ENCODE measurements around the gene MGAT1. TPM values are rescaled to one million over a fixed set of nuclear protein-coding genes. Genes with fewer than 3 reads are reported as not detected.

The MGAT1 gene
- total and polyA plus RNA-seq, 2 experiments from 2014 or later: 23.7 to 81.4 TPM

- TF ChIP-seq, protein P1, sequence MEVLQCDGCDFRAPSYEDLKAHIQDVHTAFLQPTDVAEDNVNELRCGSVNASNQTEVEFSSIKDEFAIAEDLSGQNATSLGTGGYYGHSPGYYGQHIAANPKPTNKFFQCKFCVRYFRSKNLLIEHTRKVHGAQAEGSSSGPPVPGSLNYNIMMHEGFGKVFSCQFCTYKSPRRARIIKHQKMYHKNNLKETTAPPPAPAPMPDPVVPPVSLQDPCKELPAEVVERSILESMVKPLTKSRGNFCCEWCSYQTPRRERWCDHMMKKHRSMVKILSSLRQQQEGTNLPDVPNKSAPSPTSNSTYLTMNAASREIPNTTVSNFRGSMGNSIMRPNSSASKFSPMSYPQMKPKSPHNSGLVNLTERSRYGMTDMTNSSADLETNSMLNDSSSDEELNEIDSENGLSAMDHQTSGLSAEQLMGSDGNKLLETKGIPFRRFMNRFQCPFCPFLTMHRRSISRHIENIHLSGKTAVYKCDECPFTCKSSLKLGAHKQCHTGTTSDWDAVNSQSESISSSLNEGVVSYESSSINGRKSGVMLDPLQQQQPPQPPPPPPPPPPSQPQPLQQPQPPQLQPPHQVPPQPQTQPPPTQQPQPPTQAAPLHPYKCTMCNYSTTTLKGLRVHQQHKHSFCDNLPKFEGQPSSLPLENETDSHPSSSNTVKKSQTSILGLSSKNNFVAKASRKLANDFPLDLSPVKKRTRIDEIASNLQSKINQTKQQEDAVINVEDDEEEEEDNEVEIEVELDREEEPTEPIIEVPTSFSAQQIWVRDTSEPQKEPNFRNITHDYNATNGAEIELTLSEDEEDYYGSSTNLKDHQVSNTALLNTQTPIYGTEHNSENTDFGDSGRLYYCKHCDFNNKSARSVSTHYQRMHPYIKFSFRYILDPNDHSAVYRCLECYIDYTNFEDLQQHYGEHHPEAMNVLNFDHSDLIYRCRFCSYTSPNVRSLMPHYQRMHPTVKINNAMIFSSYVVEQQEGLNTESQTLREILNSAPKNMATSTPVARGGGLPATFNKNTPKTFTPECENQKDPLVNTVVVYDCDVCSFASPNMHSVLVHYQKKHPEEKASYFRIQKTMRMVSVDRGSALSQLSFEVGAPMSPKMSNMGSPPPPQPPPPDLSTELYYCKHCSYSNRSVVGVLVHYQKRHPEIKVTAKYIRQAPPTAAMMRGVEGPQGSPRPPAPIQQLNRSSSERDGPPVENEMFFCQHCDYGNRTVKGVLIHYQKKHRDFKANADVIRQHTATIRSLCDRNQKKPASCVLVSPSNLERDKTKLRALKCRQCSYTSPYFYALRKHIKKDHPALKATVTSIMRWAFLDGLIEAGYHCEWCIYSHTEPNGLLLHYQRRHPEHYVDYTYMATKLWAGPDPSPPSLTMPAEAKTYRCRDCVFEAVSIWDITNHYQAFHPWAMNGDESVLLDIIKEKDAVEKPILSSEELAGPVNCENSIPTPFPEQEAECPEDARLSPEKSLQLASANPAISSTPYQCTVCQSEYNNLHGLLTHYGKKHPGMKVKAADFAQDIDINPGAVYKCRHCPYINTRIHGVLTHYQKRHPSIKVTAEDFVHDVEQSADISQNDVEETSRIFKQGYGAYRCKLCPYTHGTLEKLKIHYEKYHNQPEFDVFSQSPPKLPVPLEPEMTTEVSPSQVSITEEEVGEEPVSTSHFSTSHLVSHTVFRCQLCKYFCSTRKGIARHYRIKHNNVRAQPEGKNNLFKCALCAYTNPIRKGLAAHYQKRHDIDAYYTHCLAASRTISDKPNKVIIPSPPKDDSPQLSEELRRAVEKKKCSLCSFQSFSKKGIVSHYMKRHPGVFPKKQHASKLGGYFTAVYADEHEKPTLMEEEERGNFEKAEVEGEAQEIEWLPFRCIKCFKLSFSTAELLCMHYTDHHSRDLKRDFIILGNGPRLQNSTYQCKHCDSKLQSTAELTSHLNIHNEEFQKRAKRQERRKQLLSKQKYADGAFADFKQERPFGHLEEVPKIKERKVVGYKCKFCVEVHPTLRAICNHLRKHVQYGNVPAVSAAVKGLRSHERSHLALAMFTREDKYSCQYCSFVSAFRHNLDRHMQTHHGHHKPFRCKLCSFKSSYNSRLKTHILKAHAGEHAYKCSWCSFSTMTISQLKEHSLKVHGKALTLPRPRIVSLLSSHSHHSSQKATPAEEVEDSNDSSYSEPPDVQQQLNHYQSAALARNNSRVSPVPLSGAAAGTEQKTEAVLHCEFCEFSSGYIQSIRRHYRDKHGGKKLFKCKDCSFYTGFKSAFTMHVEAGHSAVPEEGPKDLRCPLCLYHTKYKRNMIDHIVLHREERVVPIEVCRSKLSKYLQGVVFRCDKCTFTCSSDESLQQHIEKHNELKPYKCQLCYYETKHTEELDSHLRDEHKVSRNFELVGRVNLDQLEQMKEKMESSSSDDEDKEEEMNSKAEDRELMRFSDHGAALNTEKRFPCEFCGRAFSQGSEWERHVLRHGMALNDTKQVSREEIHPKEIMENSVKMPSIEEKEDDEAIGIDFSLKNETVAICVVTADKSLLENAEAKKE (CRISPR knock-in tag; IDR thresholded peaks at IDR 0.05): no peak
- TF ChIP-seq JUNB (IDR thresholded peaks at IDR 0.05; ENCODE audit: unreplicated experiment): no peak
- no peak for TF ChIP-seq EZH2phosphoT487 (IDR thresholded peaks at IDR 0.05; ENCODE audit: unreplicated experiment)
- TF ChIP-seq ZNF331 (CRISPR knock-in tag; IDR thresholded peaks at IDR 0.05; ENCODE audit: low read depth): no peak
- no peak for TF ChIP-seq CTCF (conservative IDR thresholded peaks at IDR 0.05; ENCODE audit: low read depth in 2 of 2)
These were observed 34.9 kb upstream of the MGAT1 start (continued) for GRCh38 chr5:180837478-180837877.

- Histone ChIP-seq H4K20me1 (replicated peaks; ENCODE audit: insufficient read depth) (0 out of 2 replicates have a peak, but pooled peaks cover 7% of the 10 kb centered on the region), H3K36me3 (ENCODE audit: insufficient read depth) (peaks cover 4% of the 10 kb centered on the region; the same call in 1 of the 2 replicates), H3K4me3 (no peak overlapping the region), H3K27ac (ENCODE audit: low read depth) (no peak overlapping the region), H3K4me1 (ENCODE audit: insufficient read depth) (peaks cover 12% of the 10 kb centered on the region), H3K9me2 (ENCODE audit: insufficient read depth) (no peaks in the 10 kb centered on the region), H2AFZ (no peak overlapping the region), H3K4me2 (no peak overlapping the region), H3K27me3 (ENCODE audit: insufficient read depth) (peaks cover 41% of the 10 kb centered on the region), H3F3A (replicated peaks; ENCODE audit: low read depth) (0 out of 2 replicates have a peak, but pooled peaks cover 7% of the 10 kb centered on the region), H3K79me2 (replicated peaks; ENCODE audit: insufficient read depth) (no peaks in the 10 kb centered on the region)
- DNase-seq (ENCODE audit: low spot score): no peak
- Mint-ChIP-seq H3K9me3 (peaks cover 37% of the 10 kb centered on the region), H3K4me1 (peaks cover 17% of the 10 kb centered on the region), H3K4me3 (0 out of 3 replicates have a peak overlapping the region, but pooled peaks have one; percentile 27), H3K27me3 (ENCODE audit: insufficient read depth, low read depth, poor library complexity) (peaks cover 44% of the 10 kb centered on the region), H3K27ac (no peak overlapping the region), H3K36me3 (ENCODE audit: low read depth) (peaks cover 36% of the 10 kb centered on the region)
- no peak for ATAC-seq
- TF ChIP-seq EZH2 (IDR thresholded peaks at IDR 0.05; ENCODE audit: low read depth, unreplicated experiment): no peak
- TF ChIP-seq, protein P1 (CRISPR knock-in tag; IDR thresholded peaks at IDR 0.05): no peak
- no peak for TF ChIP-seq STAT1 (IDR thresholded peaks at IDR 0.05; ENCODE audit: unreplicated experiment)
- TF ChIP-seq NANOG (IDR thresholded peaks at IDR 0.05; ENCODE audit: borderline replicate concordance): no peak
These were observed 30.0 kb upstream of the MGAT1 start for GRCh38 chr5:180832638-180833068.
